ENCODE results near the gene CTDSP2.

The CTDSP2 gene

GRCh38 chr12:57846577-57847319 lies at the start of gene CTDSP2:
Gene CTDSP2 (minus strand): TSS chr12:57846729. CDS start chr12:57846435, 294 bp downstream.
- Mint-ChIP-seq H3K27ac (ENCODE audit: low read depth) (peak within 1 kb of the TSS; percentile 79), H3K36me3 (ENCODE audit: insufficient read depth) (peaks cover 19% of the 10 kb centered on the region), H3K4me1 (peaks cover 55% of the 10 kb centered on the region)

GRCh38 chr12:57896115-57896433 lies 49.5 kb upstream of the CTDSP2 start:
- ATAC-seq (replicated peaks; ENCODE audit: extremely low read depth, poor library complexity, severe bottlenecking) (no peak), DNase-seq (ENCODE audit: low spot score in 2 of 2) (no peak)
- Mint-ChIP-seq H3K27me3 (no peaks in the 10 kb centered on the region), H3K4me1 (peaks cover 36% of the 10 kb centered on the region), H3K9me3 (no peaks in the 10 kb centered on the region), H3K4me3 (no peak overlapping the region), H3K36me3 (ENCODE audit: insufficient read depth) (peaks cover 3% of the 10 kb centered on the region), H3K27ac (ENCODE audit: low read depth) (no peak overlapping the region)

More at GRCh38 chr12:57846577-57847319, at the start of gene CTDSP2:
- peak; percentile 58 to 67 for DNase-seq (ENCODE audit: low spot score in 2 of 2)
- H3K9me3 Mint-ChIP-seq: no peaks in the 10 kb centered on the region
- H3K4me3 Mint-ChIP-seq: peak within 1 kb of the TSS; percentile 83
- peaks cover 3% of the 10 kb centered on the region for H3K27me3 Mint-ChIP-seq
- ATAC-seq (replicated peaks; ENCODE audit: extremely low read depth, poor library complexity, severe bottlenecking): peak; percentile 21

GRCh38 chr12:57895389-57896114 lies 49.0 kb upstream of the CTDSP2 start:
- no peak for DNase-seq (ENCODE audit: low spot score in 2 of 2)
- Mint-ChIP-seq H3K4me1 (peaks cover 36% of the 10 kb centered on the region), H3K27me3 (no peaks in the 10 kb centered on the region), H3K9me3 (no peaks in the 10 kb centered on the region), H3K27ac (ENCODE audit: low read depth) (no peak overlapping the region), H3K4me3 (no peak overlapping the region), H3K36me3 (ENCODE audit: insufficient read depth) (peaks cover 3% of the 10 kb centered on the region)
- no peak for ATAC-seq (replicated peaks; ENCODE audit: extremely low read depth, poor library complexity, severe bottlenecking)

GRCh38 chr12:57894399-57895292 lies 48.1 kb upstream of the CTDSP2 start:
- Mint-ChIP-seq H3K9me3 (no peaks in the 10 kb centered on the region), H3K4me1 (peaks cover 34% of the 10 kb centered on the region), H3K27ac (ENCODE audit: low read depth) (peak overlapping the region; percentile 69), H3K27me3 (no peaks in the 10 kb centered on the region), H3K36me3 (ENCODE audit: insufficient read depth) (peaks cover 2% of the 10 kb centered on the region), H3K4me3 (no peak overlapping the region)
- DNase-seq (ENCODE audit: low spot score in 2 of 2) (no peak), ATAC-seq (replicated peaks; ENCODE audit: extremely low read depth, poor library complexity, severe bottlenecking) (no peak)

GRCh38 chr12:57893431-57894353 lies 47.2 kb upstream of the CTDSP2 start:
- H3K4me1 Mint-ChIP-seq: peaks cover 25% of the 10 kb centered on the region
- peak overlapping the region; percentile 69 for H3K27ac Mint-ChIP-seq (ENCODE audit: low read depth)
- no peak overlapping the region for H3K4me3 Mint-ChIP-seq
- no peak for ATAC-seq (replicated peaks; ENCODE audit: extremely low read depth, poor library complexity, severe bottlenecking)
- H3K27me3 Mint-ChIP-seq: no peaks in the 10 kb centered on the region
- no peak for DNase-seq (ENCODE audit: low spot score in 2 of 2)
- H3K36me3 Mint-ChIP-seq (ENCODE audit: insufficient read depth): no peaks in the 10 kb centered on the region
- no peaks in the 10 kb centered on the region for H3K9me3 Mint-ChIP-seq

- H3K4me3 Mint-ChIP-seq: no peak overlapping the region
- H3K36me3 Mint-ChIP-seq (ENCODE audit: insufficient read depth): no peaks in the 10 kb centered on the region
- H3K4me1 Mint-ChIP-seq: peaks cover 12% of the 10 kb centered on the region
- H3K27ac Mint-ChIP-seq (ENCODE audit: low read depth): no peak overlapping the region
- H3K9me3 Mint-ChIP-seq: no peaks in the 10 kb centered on the region
- ATAC-seq (replicated peaks; ENCODE audit: extremely low read depth, poor library complexity, severe bottlenecking) (no peak), DNase-seq (ENCODE audit: low spot score in 2 of 2) (no peak)
- H3K27me3 Mint-ChIP-seq: no peaks in the 10 kb centered on the region
Observed at GRCh38 chr12:57892232-57892972, 45.9 kb upstream of the CTDSP2 start.

GRCh38 chr12:57891542-57892228 lies 45.2 kb upstream of the CTDSP2 start:
- Mint-ChIP-seq H3K27me3 (no peaks in the 10 kb centered on the region), H3K4me3 (no peak overlapping the region), H3K9me3 (no peaks in the 10 kb centered on the region), H3K27ac (ENCODE audit: low read depth) (no peak overlapping the region), H3K4me1 (peaks cover 5% of the 10 kb centered on the region), H3K36me3 (ENCODE audit: insufficient read depth) (no peaks in the 10 kb centered on the region)
- no peak for DNase-seq (ENCODE audit: low spot score in 2 of 2)
- no peak for ATAC-seq (replicated peaks; ENCODE audit: extremely low read depth, poor library complexity, severe bottlenecking)

- DNase-seq (ENCODE audit: low spot score in 2 of 2) (no peak), ATAC-seq (replicated peaks; ENCODE audit: extremely low read depth, poor library complexity, severe bottlenecking) (no peak)
- Mint-ChIP-seq H3K4me1 (peaks cover 4% of the 10 kb centered on the region), H3K4me3 (no peak overlapping the region), H3K27me3 (no peaks in the 10 kb centered on the region), H3K27ac (ENCODE audit: low read depth) (no peak overlapping the region), H3K9me3 (no peaks in the 10 kb centered on the region), H3K36me3 (ENCODE audit: insufficient read depth) (no peaks in the 10 kb centered on the region)
Observed at GRCh38 chr12:57890191-57891115, 43.9 kb upstream of the CTDSP2 start.

GRCh38 chr12:57889500-57889989 lies 43.0 kb upstream of the CTDSP2 start:
- Mint-ChIP-seq H3K4me3 (no peak overlapping the region), H3K27me3 (no peaks in the 10 kb centered on the region), H3K27ac (ENCODE audit: low read depth) (peak overlapping the region; percentile 47), H3K36me3 (ENCODE audit: insufficient read depth) (no peaks in the 10 kb centered on the region), H3K9me3 (no peaks in the 10 kb centered on the region), H3K4me1 (peaks cover 2% of the 10 kb centered on the region)
- DNase-seq (ENCODE audit: low spot score in 2 of 2): no peak
- no peak for ATAC-seq (replicated peaks; ENCODE audit: extremely low read depth, poor library complexity, severe bottlenecking)

- no peak for DNase-seq (ENCODE audit: low spot score in 2 of 2)
- no peaks in the 10 kb centered on the region for H3K27me3 Mint-ChIP-seq
Observed at GRCh38 chr12:57888409-57889157, 42.1 kb upstream of the CTDSP2 start.

More at GRCh38 chr12:57888409-57889157, 42.1 kb upstream of the CTDSP2 start:
- Mint-ChIP-seq H3K36me3 (ENCODE audit: insufficient read depth) (no peaks in the 10 kb centered on the region), H3K4me1 (no peaks in the 10 kb centered on the region), H3K27ac (ENCODE audit: low read depth) (peak overlapping the region; percentile 9), H3K9me3 (no peaks in the 10 kb centered on the region), H3K4me3 (no peak overlapping the region)
- peak; percentile 54 for ATAC-seq (replicated peaks; ENCODE audit: extremely low read depth, poor library complexity, severe bottlenecking)
